ENCODE results near the gene SMAP1. TPM values are rescaled to one million over a fixed set of nuclear protein-coding genes. Genes with fewer than 3 reads are reported as not detected.
"Not testable (repeated sequence)": the region's sequence is repeated elsewhere in the genome, so short reads cannot be mapped to it uniquely, and the experiment has no call there.

Gene SMAP1
- total RNA-seq, 2 donors from 2014 or later = 26.0 to 30.3 TPM

GRCh38 chr6:70763754-70764510, 96.2 kb downstream of the SMAP1 start:
- DNase-seq (ENCODE audit: low spot score) = no peak
- WGBS = 87% methylated on average over 4 of the region's 4 CpGs
- H3K36me3 ChIP-seq = no peaks in the 10 kb centered on the region

GRCh38 chr6:70764706-70765105, 97.0 kb downstream of the SMAP1 start:
- no peaks in the 10 kb centered on the region for H3K27me3 ChIP-seq (replicated peaks; ENCODE audit: insufficient read depth)
- H3K27ac ChIP-seq = no peak overlapping the region
- no peaks in the 10 kb centered on the region for H3K4me1 ChIP-seq (replicated peaks)
- 95% methylated on average over 4 of the region's 4 CpGs for WGBS
- H3K9me3 ChIP-seq = no peaks in the 10 kb centered on the region
- no peaks in the 10 kb centered on the region for H3K36me3 ChIP-seq
- TF ChIP-seq POLR2AphosphoS5 (IDR thresholded peaks at IDR 0.05) (no peak), POLR2A (IDR thresholded peaks at IDR 0.05) (no peak), CTCF (IDR thresholded peaks at IDR 0.05) (no peak)
- no peak overlapping the region for H3K4me3 ChIP-seq
- intact Hi-C loops (cut with DNase I) = no loop called here
- DNase-seq (ENCODE audit: low spot score) = no peak

More at GRCh38 chr6:70763754-70764510, 96.2 kb downstream of the SMAP1 start:
- TF ChIP-seq POLR2AphosphoS5 (IDR thresholded peaks at IDR 0.05) = no peak
- TF ChIP-seq POLR2A (IDR thresholded peaks at IDR 0.05) = no peak
- TF ChIP-seq CTCF (IDR thresholded peaks at IDR 0.05) = no peak
- no peak overlapping the region for H3K27ac ChIP-seq
- H3K4me1 ChIP-seq (replicated peaks) = no peaks in the 10 kb centered on the region
- no peak overlapping the region for H3K4me3 ChIP-seq
- no peaks in the 10 kb centered on the region for H3K9me3 ChIP-seq
- intact Hi-C loops (cut with DNase I) = no loop called here
- no peaks in the 10 kb centered on the region for H3K27me3 ChIP-seq (replicated peaks; ENCODE audit: insufficient read depth)

DNA sequence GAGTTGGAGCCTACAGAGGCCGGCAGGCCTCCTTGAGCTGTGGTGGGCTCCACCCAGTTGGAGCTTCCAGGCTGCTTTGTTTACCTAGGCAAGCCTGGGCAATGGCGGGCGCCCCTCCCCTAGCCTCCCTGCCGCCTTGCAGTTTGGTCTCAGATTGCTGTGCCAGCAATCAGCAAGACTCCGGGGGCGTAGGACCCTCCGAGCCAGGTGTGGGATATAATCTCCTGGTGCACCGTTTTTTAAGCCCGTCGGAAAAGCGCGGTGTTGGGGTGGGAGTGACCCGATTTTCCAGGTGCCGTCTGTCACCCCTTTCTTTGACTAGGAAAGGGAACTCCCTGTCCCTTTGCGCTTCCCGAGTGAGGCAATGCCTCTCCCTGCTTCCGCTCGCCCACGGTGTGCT, 103.7 kb downstream of the SMAP1 start:
- H3K4me1 ChIP-seq (replicated peaks); H3K36me3 ChIP-seq; H3K27me3 ChIP-seq (replicated peaks; ENCODE audit: insufficient read depth); intact Hi-C loops (cut with DNase I); H3K27ac ChIP-seq; H3K9me3 ChIP-seq; H3K4me3 ChIP-seq; DNase-seq (ENCODE audit: low spot score): not testable (repeated sequence)
- 88% methylated on average over 19 of the region's 19 CpGs for WGBS

- no peaks in the 10 kb centered on the region for H3K27me3 ChIP-seq (replicated peaks; ENCODE audit: insufficient read depth)
- no peak overlapping the region for H3K4me3 ChIP-seq
- intact Hi-C loops (cut with DNase I) = no loop called here
- H3K4me1 ChIP-seq (replicated peaks) = no peaks in the 10 kb centered on the region
- no peaks in the 10 kb centered on the region for H3K9me3 ChIP-seq
- DNase-seq (ENCODE audit: low spot score) = no peak
- H3K27ac ChIP-seq = no peak overlapping the region
- WGBS = 97% methylated on average over 2 of the region's 2 CpGs
- H3K36me3 ChIP-seq = no peaks in the 10 kb centered on the region
- TF ChIP-seq CTCF (IDR thresholded peaks at IDR 0.05) (no peak), POLR2A (IDR thresholded peaks at IDR 0.05) (no peak), POLR2AphosphoS5 (IDR thresholded peaks at IDR 0.05) (no peak)
Measured at GRCh38 chr6:70779934-70780333, 112.3 kb downstream of the SMAP1 start.

DNA sequence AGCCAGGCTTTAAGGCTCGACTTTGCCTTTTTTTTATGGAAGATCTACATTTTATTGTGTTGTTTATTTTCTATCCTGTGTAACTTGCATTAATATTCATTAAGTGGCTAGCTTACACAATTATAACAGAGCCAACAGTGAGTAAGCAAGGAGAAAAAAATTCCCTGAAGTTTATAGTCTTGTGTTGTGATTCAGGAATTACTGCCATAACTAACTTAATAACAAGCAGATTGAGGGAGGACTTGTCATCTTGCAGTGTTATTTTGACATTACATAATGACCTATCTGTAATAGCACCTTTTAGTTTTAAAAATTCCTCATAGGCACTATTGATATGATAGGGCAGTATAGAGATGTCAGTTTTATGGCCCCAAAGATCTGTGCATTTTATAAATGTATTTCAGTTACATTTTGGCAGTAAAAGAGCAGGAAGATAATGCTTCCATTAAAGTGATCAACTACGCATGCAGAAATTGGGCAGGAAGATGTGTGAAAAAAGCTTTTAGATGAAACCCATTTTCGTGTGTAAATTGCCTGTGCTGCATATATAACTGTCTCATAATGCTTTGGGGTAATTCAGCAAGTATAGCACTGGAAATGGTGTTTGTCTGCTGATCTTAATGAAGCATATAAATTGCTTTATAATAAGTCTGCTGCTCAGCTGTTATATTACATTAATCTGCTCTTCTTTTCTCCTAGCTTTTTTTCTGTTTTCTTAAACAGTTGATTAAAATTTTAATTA, 123.0 kb downstream of the SMAP1 start:
- H3K4me1 ChIP-seq (replicated peaks) = no peaks in the 10 kb centered on the region
- intact Hi-C loops (cut with DNase I) = no loop called here
- no peaks in the 10 kb centered on the region for H3K9me3 ChIP-seq
- H3K27me3 ChIP-seq (replicated peaks; ENCODE audit: insufficient read depth) = no peaks in the 10 kb centered on the region
- H3K36me3 ChIP-seq = no peaks in the 10 kb centered on the region
- 59% methylated on average over 3 of the region's 3 CpGs for WGBS
- DNase-seq (ENCODE audit: low spot score) = no peak
- TF ChIP-seq POLR2AphosphoS5 (IDR thresholded peaks at IDR 0.05) = no peak
- TF ChIP-seq POLR2A (IDR thresholded peaks at IDR 0.05) = no peak
- TF ChIP-seq CTCF (IDR thresholded peaks at IDR 0.05) = no peak
- no peak overlapping the region for H3K4me3 ChIP-seq
- H3K27ac ChIP-seq = no peak overlapping the region

All from prostate gland (tissue), 2 donors.